Thyroid gland (tissue), 4 donors: ENCODE results near the gene ZNF783.

Experiments
- POLR2A ChIP-seq, 2 donors: fragments of 450-650 bp; IDR thresholded peaks; one replicate each; pipeline ENCODE4 v1.6.1; 2017; ENCODE audit warnings: antibody characterized with exemption in 2 of 2, mild to moderate bottlenecking in 2 of 2, moderate library complexity in 1 of 2
- TF ChIP-seq, protein P1 (sequence below), 6 experiments: fragments of 200-600 bp in 3 of 6; fragments of 450-650 bp in 3 of 6; sonication (generic) in 3 of 6; IDR thresholded peaks; one replicate each; pipeline ENCODE4 v1.5.1; 2016 to 2019; ENCODE audit warnings: antibody characterized with exemption in 6 of 6, mild to moderate bottlenecking in 2 of 6, inconsistent platforms in 1 of 6, moderate library complexity in 1 of 6

DNA sequence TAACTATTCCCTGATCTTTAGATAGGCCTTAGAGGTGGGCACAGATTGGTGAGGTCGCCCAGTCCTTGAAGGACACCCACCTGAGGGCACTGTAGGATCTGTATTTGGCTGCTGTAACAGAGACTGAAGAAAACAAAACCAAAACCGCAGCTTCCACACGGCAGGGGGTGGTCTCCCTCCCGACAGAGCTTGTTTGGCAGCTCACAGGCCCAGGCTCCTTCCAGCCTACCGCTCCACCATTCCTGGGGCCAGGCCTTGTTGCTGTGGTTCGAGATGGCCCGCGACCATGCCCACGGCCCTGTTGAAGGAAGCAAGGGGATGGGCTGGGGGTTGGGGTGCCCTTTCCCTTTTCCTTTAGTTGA, 30.4 kb downstream of the ZNF783 start:
- TF ChIP-seq, protein P1, sequence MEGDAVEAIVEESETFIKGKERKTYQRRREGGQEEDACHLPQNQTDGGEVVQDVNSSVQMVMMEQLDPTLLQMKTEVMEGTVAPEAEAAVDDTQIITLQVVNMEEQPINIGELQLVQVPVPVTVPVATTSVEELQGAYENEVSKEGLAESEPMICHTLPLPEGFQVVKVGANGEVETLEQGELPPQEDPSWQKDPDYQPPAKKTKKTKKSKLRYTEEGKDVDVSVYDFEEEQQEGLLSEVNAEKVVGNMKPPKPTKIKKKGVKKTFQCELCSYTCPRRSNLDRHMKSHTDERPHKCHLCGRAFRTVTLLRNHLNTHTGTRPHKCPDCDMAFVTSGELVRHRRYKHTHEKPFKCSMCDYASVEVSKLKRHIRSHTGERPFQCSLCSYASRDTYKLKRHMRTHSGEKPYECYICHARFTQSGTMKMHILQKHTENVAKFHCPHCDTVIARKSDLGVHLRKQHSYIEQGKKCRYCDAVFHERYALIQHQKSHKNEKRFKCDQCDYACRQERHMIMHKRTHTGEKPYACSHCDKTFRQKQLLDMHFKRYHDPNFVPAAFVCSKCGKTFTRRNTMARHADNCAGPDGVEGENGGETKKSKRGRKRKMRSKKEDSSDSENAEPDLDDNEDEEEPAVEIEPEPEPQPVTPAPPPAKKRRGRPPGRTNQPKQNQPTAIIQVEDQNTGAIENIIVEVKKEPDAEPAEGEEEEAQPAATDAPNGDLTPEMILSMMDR (IDR thresholded peaks at IDR 0.05) = no peak
- no peak for TF ChIP-seq POLR2A (IDR thresholded peaks at IDR 0.05)
